Activated CD8-positive, alpha-beta memory T cell treated with anti-CD3 and anti-CD28 coated beads, Interleukin-2, amount 50 U/mL, for 1 hour (primary cell): ENCODE data around the gene SMC6.

Experiments
- DNase-seq: peaks from one replicate; pipeline ENCODE4 v3.0.0-alpha.2; 2020; ENCODE audit errors: extremely low read depth

Gene SMC6

DNA sequence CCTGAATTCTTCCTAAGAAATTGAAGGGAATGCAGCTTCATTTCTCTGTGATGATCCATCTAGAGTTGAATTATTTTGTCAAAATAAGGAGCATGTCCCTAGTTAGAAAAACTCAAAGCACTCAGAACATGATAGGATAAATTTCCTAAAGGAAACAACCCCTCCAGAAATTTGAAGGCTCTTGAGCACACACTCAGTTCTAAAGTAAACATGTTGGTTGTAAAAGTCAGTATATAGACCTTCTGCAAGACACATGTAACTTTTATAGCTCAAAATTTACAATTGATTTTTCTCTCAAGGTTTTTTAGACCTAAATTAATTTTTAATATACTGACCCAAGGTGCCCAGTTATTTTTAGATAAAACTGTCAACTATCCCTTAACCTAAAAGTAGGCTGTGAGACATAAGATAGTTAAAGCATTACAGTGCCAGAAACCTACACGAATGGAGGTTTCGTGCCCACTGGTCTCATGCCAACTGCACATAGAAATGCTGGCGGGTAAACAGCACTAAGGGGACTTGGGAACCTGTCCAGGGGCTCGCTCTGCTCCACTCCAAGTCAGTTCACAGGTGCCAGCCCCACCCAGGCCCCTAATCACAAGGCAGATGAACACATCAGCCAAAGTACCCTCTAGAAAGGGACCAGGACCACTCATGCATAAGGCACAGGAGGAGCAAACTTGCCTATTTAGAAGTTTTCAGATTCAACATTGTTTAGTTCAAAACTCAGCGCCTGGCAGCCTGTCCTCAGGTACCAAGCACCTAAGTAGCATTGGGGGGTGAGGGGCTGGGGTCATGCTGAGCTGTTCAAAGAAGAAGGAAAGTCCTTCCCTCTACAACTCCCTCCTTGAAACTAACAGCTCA lies 106.5 kb downstream of the SMC6 start:
- no peak for DNase-seq

- no peak for DNase-seq
Observed at GRCh38 chr2:17646081-17646554, 107.5 kb downstream of the SMC6 start.

DNA sequence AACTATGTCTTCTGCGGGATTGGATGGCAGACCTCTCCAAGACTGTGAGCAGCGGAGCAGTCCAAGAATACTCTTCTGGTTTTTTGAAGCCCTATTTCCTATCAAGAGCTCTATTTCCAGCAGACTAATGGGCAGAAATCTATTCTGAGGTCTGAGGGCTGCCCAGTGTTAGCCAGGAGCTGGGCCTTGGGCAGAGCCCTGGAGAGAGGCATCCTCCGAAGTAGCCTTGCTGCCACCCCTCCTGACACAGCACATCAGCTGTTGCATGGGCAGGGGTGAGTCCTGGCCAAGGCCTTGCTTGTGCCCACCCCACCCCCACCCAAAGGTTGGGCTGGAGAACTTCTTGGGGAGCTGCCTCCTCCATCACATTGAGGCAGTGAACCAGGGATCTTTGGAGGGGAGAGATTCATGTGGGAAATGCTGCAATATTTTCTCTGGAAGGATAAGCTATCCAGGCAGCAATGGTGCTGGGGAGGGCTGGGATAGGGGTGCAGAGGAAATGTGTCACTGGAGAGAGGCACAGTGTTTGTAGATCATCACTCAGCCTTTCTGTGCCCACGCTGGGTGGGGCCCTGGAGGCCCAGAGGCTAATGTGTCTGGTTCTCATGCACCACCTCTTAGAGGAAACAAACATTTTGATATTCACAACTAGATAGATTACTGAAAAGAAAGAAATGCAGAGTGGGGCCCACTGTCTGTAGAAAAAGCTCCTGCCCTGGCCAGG lies 108.5 kb downstream of the SMC6 start:
- no peak for DNase-seq

GRCh38 chr2:17643031-17643615 lies 110.5 kb downstream of the SMC6 start:
- DNase-seq: no peak

GRCh38 chr2:17640406-17640805 lies 113.2 kb downstream of the SMC6 start:
- DNase-seq: no peak

GRCh38 chr2:17638196-17638743 lies 115.3 kb downstream of the SMC6 start:
- DNase-seq: no peak

DNA sequence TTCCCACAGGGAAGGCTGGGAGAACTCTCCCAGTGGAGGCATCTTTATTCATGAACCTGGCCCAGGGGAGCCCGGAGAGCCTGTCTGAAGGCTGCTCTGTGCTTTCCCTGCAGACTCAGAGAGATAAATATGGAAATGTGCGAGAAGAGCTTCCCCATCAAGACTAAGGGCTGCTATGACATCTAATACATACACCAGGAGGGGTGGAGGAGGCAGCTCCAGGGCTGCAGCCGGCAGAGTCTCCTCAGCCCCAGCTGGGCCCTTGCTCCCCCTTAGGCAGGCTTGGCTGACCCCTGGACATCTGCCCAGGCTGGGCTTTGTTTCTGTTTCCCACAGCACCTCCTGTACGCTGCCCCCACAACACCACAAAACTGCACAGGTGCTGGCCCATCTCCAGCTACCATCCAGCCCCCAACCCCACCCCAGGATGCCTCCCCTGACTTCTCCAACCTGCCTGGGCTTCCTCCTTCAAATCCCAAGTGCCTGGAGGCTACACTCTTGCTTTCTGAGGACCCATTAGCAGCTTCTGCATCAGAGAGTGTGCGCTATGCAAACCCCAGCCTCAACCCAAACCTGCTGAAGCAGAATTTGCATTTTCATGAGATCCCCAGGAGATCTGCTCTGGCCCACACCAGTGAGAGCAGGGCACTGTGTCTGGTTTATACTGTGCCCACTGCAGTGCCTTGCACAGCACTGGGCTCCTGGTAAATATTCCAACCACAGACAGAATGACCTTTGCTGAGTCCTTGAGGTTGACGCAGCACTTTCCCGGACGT lies 116.3 kb downstream of the SMC6 start:
- DNase-seq: no peak

DNA sequence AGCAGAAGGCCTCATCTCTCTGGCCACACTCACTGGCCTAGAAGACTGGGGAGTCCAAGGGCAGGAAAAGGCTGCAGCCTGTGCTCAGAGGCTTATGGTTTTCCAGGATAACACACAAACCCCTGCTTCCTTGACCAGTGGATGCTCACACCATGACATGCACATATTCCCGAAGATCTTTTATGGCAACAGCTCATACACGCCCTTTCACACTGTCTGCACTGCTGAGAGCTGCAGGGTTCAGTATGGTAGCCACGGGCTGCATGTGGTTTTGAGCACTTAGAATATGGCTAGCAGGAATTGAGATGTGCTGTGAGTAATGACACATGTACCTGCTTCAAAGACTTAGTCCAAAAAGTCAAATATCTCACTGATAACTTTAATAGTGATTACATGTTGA lies 117.4 kb downstream of the SMC6 start:
- no peak for DNase-seq

DNA sequence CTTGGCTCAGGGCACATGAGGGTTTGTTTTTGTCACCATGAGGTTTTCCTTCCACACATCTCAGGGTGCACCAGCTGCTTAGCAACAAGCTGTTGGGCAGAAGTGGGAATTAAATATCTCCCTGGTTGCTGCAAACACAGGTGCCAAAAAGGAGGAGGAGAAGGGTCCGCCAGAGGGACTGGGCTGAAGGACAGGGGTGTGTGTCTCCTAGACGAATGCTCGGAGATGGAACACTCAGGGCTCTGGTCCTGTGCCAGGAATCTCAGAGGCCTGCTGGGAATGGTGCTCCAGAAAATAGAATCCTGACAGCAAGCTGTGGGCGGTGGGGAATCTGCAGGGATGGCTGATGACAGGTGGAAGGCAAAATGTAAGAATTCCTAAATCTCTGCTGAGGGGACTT lies 118.6 kb downstream of the SMC6 start:
- no peak for DNase-seq

- no peak for DNase-seq
Observed at GRCh38 chr2:17630089-17630488, 123.5 kb downstream of the SMC6 start.

GRCh38 chr2:17628349-17629261 lies 125.0 kb downstream of the SMC6 start:
- no peak for DNase-seq

GRCh38 chr2:17627434-17627833 lies 126.2 kb downstream of the SMC6 start:
- DNase-seq: no peak

GRCh38 chr2:17626986-17627385 lies 126.6 kb downstream of the SMC6 start:
- DNase-seq: no peak

DNA sequence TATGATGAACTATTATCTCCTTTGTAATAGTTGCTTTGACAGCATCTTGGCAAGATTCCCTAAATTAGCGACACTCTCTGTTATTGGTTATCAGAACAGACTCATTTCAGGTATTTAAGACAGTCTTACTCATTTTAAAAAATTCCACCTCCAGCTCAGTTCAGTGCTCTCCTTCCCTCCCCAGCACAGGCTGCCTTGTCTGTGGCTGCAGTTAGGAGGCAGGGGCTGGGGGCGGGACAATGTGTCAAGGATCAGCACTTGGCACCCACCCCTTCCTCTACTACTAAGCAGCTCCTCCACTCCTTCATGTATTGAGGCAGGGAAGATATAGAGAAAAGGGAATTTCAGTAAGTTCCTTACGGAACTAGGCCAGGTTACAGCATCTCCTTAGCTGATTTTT lies 128.2 kb downstream of the SMC6 start:
- DNase-seq: no peak

- DNase-seq: no peak
Observed at GRCh38 chr2:17621781-17622180, 131.8 kb downstream of the SMC6 start.

DNA sequence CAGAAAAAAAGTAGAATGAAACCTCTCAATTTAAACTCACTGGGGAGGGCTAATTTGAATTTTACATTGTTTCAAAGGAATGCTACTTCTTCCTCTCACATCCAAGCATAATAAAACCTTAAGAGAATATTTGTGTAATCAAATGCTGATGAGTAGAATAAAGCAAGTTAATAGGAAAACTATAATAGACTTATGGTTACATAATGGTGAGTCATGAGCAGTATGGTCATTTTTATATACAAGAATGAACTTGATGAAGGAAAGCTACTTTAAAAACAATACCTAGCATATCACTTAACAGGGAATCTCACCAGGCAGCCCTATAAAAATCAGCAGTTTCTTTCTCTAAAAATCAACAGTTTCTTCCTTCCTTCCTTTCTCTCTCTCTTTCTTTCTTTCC lies 132.8 kb downstream of the SMC6 start:
- DNase-seq: no peak

DNA sequence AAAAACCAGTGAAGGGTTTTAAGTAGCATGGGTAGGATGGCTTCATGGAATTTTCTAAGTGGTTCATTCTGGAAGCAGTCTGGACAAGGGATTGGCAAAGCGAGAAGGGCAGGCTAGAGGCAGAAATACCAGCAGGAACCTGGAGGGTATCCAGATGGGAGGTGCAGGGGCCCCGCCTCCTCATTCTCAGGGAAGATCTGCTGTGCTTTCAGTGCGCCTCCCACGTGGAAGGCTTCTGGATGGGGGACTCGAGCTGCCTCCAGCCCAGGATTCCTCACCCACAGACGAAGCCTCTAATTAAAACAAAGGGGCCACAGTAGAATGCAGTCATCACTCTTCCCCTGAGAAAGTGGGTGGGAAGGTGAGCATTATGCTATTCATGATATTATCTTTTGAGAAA lies 133.3 kb downstream of the SMC6 start:
- no peak for DNase-seq

GRCh38 chr2:17617955-17618354 lies 135.7 kb downstream of the SMC6 start:
- DNase-seq: no peak

DNA sequence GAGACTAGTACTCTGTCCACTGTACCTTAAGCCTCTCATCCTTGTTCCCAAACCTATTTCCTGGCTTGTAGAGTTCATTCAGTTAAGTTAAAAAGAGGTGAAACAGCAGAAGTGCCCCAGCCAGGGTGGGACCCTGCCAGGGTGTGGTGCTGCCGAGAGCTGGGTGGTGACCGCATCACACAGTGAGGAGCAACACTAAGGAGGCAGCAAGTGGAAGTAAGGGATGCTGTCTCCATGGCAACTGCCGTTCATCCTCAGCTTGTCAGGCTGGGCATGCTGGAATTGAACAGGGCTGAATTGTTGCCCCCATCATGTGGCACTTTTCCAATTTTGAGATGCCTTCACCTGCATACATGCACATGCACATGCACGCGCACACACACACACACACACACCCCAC lies 136.1 kb downstream of the SMC6 start:
- DNase-seq: no peak

GRCh38 chr2:17616405-17616804 lies 137.2 kb downstream of the SMC6 start:
- no peak for DNase-seq
